ENCODE results near the gene HMGXB4.

Gene HMGXB4

GRCh38 chr22:35225010-35225409 is 32.3 kb upstream of the HMGXB4 start:
- Histone ChIP-seq H4K20me1 (ENCODE audit: low read depth, low read length) (no peaks in the 10 kb centered on the region), H2AFZ (ENCODE audit: low read depth, low read length, severe bottlenecking) (no peak overlapping the region), H3K79me2 (ENCODE audit: insufficient read depth, low read length) (no peaks in the 10 kb centered on the region), H3K9ac (ENCODE audit: low read length) (no peak overlapping the region), H3K27ac (ENCODE audit: low read depth, low read length) (no peak overlapping the region), H3F3A (ENCODE audit: insufficient read depth) (no peaks in the 10 kb centered on the region), H3K27me3 (ENCODE audit: low read length) (no peaks in the 10 kb centered on the region), H3K9me3 (ENCODE audit: insufficient read depth, low read length) (no peaks in the 10 kb centered on the region), H3K36me3 (ENCODE audit: low read length) (no peaks in the 10 kb centered on the region), H3K9me2 (replicated peaks; ENCODE audit: insufficient read depth, low read length) (no peaks in the 10 kb centered on the region), H3K4me3 (ENCODE audit: insufficient read depth, low read length, poor library complexity, severe bottlenecking) (no peak overlapping the region), H3K4me2 (ENCODE audit: low read depth, low read length, poor library complexity, severe bottlenecking) (no peak overlapping the region)
- TF ChIP-seq CTCF (IDR thresholded peaks at IDR 0.05; ENCODE audit: insufficient read depth, low read length, poor library complexity, severe bottlenecking) (no peak), EZH2phosphoT487 (conservative IDR thresholded peaks at IDR 0.05; ENCODE audit: low read length) (no peak)

- Histone ChIP-seq H3K27me3 (ENCODE audit: low read length) (no peaks in the 10 kb centered on the region), H3K9me3 (ENCODE audit: insufficient read depth, low read length) (no peaks in the 10 kb centered on the region), H3K9ac (ENCODE audit: low read length) (no peak overlapping the region), H3K27ac (ENCODE audit: low read depth, low read length) (no peak overlapping the region), H3K9me2 (replicated peaks; ENCODE audit: insufficient read depth, low read length) (no peaks in the 10 kb centered on the region), H3K79me2 (ENCODE audit: insufficient read depth, low read length) (no peaks in the 10 kb centered on the region), H4K20me1 (ENCODE audit: low read depth, low read length) (no peaks in the 10 kb centered on the region), H3K4me3 (ENCODE audit: insufficient read depth, low read length, poor library complexity, severe bottlenecking) (no peak overlapping the region), H3F3A (ENCODE audit: insufficient read depth) (no peaks in the 10 kb centered on the region), H3K36me3 (ENCODE audit: low read length) (no peaks in the 10 kb centered on the region), H3K4me2 (ENCODE audit: low read depth, low read length, poor library complexity, severe bottlenecking) (no peak overlapping the region), H2AFZ (ENCODE audit: low read depth, low read length, severe bottlenecking) (no peak overlapping the region)
- TF ChIP-seq CTCF (IDR thresholded peaks at IDR 0.05; ENCODE audit: insufficient read depth, low read length, poor library complexity, severe bottlenecking) (no peak), EZH2phosphoT487 (conservative IDR thresholded peaks at IDR 0.05; ENCODE audit: low read length) (no peak)
Observed at GRCh38 chr22:35226958-35227647, 30.2 kb upstream of the HMGXB4 start.

GRCh38 chr22:35229865-35230264 is 27.4 kb upstream of the HMGXB4 start:
- H3K79me2 ChIP-seq (ENCODE audit: insufficient read depth, low read length): no peaks in the 10 kb centered on the region
- H3K27me3 ChIP-seq (ENCODE audit: low read length): no peaks in the 10 kb centered on the region
- H3K9me3 ChIP-seq (ENCODE audit: insufficient read depth, low read length): no peaks in the 10 kb centered on the region
- no peaks in the 10 kb centered on the region for H3F3A ChIP-seq (ENCODE audit: insufficient read depth)
- peak overlapping the region; percentile 42; the same call in 1 of the 2 replicates for H3K9ac ChIP-seq (ENCODE audit: low read length)
- TF ChIP-seq EZH2phosphoT487 (conservative IDR thresholded peaks at IDR 0.05; ENCODE audit: low read length) (no peak), CTCF (IDR thresholded peaks at IDR 0.05; ENCODE audit: insufficient read depth, low read length, poor library complexity, severe bottlenecking) (no peak)
- H2AFZ ChIP-seq (ENCODE audit: low read depth, low read length, severe bottlenecking): no peak overlapping the region
- H3K4me3 ChIP-seq (ENCODE audit: insufficient read depth, low read length, poor library complexity, severe bottlenecking): peak overlapping the region; percentile 47
- H3K27ac ChIP-seq (ENCODE audit: low read depth, low read length): no peak overlapping the region
- peak overlapping the region; percentile 57 for H3K4me2 ChIP-seq (ENCODE audit: low read depth, low read length, poor library complexity, severe bottlenecking)
- no peaks in the 10 kb centered on the region for H3K36me3 ChIP-seq (ENCODE audit: low read length)
- no peaks in the 10 kb centered on the region for H3K9me2 ChIP-seq (replicated peaks; ENCODE audit: insufficient read depth, low read length)
- no peaks in the 10 kb centered on the region for H4K20me1 ChIP-seq (ENCODE audit: low read depth, low read length)
